HG02571 (cell line): ENCODE measurements around the gene RGSL1.
A peak's percentile ranks its signal among the peaks of the same experiment; 100 is the strongest.

ENCODE experiments used
- ATAC-seq: cut with Tn5 transposase; IDR thresholded peaks from one replicate; pipeline ENCODE4 v1.9.1; 2021; ENCODE audit warnings: mild to moderate bottlenecking, moderate library complexity; ENCODE audit not compliant: unreplicated experiment

The RGSL1 gene

DNA sequence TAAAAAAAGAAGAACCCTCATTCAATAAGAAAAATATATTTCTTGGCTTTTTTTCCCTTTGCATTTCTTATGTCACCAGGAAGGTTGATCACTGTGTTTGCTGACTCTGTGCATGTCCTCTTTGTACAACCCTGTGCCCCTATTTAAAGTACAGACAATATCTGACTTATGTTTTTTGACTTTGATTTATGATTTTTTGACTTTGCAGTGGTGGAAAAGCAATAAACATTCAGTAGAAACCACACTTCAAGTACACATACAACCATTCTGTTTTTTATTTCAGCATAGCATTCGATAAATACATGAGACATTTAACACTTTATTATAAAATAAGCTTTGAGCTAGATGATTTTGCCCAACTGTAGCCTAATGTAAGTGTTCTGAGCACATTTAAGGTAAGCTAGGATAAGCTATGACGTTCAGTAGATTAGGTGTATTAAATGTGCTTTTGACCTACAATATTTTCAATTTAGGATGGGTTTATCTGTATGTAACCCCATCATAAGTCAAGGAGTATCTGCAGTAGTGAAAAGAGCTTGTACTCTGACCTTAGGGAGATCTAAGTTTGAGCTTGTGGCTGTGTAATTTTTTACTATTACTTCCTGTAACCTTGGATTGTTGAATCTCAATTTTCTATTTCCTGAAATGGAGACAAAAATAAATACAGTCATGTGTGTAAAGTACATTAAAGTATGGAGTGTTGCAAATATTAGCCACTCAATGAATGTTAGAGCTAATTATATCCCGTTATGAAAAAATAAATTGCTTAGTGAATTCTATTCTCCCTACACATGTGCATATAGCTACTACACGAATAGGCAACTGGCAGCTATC lies 137.9 kb downstream of the RGSL1 start:
- ATAC-seq = no peak

DNA sequence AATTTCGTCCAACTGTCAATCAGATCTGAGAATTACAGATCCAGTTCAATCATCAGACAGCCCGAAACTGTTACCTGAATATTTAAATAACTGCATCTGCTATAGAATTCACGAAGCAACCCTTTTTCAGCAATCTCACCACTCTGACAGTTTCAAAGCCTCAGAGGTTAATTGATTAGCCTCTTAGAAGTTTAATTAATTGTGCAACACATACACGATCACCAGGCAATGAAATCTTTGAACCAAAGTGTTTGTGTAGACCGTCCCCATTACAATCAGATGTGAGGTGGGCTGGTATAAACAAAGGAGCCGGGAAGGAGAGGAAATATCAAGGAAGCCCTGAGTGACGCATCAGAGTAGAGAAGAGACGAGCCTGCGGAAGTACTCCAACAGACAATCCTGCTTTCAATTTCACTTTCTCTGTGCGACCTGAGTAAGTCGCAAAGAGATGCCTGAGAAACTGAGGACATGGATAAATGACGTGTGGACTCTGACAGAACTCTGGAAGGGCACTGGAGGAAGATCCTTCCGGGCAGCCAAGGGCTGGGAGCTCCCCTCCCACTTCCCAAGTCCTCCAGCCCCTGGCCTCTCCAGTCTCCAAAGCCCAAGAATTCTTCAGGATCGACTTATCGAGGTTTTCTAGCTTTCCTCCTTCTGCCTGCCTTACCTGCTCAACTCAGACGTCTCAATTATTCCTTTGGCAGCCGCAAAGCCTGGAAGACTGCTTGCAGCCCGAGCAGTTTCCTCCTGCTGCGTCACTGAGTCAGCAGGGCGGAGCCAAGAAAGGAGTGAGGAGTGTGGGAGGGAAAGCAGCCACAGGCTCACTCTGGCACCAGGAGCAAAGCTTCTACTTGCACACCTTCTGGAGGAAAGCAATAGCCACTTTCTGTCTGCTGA lies 138.8 kb downstream of the RGSL1 start, which contains the start of gene RNASEL:
RNASEL (minus strand) TSS at position 757 of the 897 bp plus-strand sequence. CDS start 2,450 bp downstream, outside the sequence.
- peak; percentile 84 for ATAC-seq

DNA sequence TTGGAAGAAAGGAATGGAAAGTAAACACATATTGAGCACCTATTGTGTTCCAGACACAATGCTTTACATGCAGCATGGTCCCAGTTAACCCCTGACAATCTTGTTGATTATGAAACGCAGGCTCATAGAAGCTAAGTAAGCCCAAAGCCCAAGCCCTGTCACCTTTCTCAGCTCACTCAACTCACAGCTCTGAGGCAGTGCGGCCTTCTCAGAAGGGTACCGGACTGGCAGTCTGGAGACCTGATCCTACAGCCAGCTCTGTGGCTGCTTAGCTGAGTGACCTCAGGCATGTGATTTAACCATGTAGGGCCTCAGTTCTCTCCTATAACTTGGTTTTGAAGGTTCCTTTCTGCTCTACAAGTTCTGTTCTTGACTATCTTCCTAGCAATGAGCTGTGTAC lies 139.6 kb downstream of the RGSL1 start:
- no peak for ATAC-seq

DNA sequence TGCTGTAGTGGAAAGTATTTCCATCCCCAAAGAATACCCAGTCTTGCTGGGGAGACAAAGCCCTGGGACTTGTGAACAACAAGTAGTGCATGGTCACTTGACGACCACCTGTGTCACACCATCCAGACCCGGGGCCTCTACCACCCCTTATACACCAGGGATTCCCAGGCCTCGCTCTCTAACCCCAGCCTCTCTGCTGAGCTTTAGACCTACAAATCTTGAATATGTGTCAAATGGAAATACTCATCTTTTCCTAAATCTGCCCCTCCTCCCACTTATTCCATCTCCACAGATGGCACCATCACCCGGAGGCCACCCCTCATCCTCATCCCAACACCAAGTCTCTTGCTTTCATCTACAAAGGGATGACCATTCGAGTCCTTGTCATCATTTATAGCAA lies 140.0 kb downstream of the RGSL1 start:
- ATAC-seq = no peak

DNA sequence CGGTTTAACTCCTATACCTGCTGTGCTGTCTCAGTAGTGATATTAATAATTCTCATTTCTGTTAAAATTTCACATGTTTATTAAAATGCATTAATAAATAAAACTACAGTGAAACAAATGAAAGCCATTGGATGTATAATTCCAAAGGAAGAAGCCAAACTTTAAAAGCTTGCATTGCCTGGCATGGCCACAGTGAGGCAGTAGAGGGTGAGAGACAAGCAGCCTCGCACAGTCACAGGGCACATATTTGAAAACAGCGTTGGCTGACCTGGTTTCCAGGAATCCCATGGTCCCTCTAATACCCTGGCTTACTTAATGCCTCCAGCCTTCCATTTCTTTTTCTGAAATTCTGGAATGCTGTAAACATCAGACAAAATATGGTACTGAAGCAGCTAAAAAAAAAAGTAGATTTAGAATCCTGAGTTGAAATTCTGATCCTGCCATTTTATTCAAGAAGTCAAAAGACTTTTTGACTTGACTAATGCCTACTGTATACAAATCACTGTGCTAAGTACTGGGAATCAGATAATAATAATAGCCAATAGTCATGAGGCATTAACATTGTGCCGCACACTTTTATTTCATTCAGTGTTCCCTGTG lies 145.8 kb downstream of the RGSL1 start:
- no peak for ATAC-seq

DNA sequence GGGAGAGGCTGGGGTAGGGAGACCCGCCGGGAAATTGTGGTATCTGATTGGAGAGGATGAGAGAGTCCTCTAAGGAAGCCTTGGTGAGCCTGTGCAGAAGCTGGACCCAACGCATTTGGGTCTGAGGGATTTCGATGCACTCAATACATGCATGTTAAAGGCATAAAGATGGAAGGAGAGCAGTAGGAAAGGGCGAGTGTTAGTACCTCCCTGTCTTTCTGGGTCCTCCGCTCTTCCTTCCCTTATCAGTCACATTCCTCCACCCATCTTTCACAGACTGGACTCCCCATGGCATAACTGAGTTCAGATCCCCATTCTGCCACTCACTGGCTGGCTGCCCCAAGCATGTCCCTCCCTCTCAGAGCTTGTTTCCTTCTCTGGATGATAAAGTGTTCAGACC lies 147.0 kb downstream of the RGSL1 start:
- ATAC-seq = no peak

DNA sequence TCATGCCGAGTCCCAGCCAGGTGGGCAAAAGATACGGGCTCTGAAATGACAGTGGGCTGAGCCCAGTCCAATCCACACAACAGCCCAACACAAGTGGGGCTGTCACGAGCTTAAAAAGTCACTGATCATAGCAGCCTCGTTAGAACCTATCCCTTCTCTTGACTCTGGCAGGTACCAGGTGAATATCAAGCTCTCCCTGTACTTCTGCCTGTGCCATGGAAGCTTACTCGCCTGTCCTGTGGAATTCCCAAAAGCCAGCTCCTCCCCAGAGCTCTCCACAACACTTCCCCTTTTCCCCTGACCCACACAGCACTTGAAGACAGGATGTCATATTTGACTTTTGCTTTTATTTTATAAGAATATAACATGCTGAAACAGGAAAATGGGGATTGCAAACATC lies 148.3 kb downstream of the RGSL1 start:
- no peak for ATAC-seq

DNA sequence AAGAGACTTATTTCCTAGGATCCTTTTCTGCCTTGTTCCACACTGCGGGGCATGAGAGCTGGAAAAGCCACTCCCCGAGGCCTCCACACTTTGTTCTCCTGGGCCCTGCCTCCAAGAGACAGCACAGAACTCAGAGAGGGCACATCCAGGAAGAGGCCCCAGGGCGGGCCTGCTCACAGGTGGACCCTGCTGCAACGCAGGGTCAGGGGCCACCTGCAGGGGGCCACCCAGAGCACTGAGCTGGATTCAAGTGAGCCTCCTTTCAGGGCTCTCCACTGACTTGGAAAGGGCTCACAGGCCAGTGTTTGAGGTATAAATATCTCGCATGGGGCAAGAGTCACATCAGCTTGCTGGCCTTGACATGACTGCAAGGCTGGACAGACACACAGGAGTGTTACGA lies 149.4 kb downstream of the RGSL1 start:
- ATAC-seq = no peak

DNA sequence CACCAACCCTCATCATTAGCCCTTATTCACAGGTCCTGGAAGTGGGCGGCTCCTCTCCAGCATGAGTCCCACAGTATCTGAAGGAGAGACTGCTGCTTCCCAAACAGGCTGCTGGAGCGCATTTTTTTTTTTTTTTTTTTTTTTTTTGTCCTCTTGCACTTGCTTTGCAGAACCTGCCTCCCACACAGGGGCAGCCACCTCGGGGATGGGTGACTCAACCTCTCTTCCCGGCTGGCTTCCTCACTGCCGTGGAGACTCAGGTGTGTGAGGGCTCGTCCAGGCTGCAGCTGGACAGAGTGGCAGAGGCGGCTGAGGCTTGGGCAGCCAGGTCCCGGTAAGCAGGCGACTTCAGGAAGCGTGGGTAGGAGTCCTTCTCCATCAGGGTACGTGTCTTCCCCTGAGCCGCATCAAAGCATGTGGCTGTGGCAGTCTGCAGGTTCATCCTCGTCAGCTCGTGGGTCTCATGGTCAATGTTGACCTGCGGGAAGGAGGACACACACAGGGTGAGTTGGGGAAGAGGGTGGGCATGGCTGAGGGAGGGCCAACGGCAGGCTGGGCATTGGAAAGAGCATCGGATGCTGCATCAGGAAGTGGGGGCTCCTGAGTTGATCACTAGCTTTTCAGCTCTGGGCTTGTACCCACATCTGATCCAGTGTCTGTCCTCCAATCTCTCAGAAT lies 150.2 kb downstream of the RGSL1 start:
- no peak for ATAC-seq

DNA sequence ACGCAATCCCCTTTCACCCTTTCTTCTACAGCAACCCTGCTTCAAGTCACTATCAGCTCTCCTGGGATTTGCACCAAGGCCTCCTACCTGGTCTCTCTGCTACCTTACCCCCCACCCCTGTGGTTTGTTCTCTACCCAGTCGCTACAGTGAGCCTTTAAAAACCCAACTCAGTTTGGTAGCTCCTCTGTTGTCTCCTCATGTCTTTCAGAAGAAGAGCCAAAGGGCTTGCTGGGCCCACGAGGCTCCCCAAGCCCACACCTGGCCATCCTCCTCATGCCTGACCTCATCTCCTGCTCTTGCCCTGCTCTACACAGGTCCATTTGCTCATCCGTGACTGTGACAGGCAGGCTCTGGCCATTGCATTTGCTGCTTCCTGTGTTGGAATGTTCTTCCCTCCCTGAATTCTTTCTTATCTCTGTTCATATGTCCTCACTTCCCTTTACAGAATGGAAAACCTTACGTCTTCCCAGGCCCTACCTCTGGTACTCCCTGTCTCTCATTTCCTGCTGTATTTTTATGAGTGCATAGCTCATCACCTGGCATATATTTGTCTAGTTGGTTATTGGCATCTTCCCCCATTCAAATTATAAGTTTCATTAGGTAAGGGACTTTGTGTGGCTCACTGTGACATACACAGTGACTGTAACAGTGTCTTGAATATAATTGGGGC lies 150.9 kb downstream of the RGSL1 start:
- ATAC-seq = no peak

DNA sequence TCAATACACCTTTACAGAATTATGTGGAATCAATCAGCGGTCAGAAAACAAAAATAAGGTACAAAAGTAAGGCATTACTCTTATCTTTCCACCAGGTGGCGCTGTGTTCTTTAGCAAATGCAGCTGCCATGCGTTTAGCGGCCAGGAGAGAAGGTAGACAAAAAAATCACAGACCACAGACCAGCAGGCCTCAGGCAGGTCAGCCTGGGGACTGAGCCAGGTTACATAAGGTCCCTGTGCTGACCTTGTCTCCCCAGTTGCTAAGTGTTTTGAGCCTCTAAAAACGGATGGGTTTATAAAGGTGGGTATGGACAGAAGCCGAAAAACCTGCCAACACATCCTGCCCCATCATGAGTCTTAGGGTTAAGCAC lies 151.5 kb downstream of the RGSL1 start:
- no peak for ATAC-seq

DNA sequence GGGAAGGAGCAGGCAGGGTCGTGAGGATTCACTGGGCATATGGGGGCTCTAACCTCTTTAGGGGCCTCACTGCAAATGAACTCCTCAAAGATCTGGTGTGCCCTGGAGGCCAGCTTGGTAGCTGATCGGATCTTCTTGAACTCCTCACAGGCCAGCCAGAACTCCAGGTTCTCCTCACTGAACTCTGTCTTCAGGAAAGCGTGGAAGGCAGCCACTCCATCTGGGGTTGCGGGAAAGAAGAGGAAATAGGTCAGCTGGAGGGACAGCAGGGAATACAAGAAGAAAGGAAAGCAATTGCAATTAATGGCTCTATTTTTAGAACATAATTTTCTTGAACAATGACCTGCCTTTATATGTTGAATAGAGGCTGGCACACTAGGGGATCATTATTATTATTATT lies 152.0 kb downstream of the RGSL1 start:
- no peak for ATAC-seq

DNA sequence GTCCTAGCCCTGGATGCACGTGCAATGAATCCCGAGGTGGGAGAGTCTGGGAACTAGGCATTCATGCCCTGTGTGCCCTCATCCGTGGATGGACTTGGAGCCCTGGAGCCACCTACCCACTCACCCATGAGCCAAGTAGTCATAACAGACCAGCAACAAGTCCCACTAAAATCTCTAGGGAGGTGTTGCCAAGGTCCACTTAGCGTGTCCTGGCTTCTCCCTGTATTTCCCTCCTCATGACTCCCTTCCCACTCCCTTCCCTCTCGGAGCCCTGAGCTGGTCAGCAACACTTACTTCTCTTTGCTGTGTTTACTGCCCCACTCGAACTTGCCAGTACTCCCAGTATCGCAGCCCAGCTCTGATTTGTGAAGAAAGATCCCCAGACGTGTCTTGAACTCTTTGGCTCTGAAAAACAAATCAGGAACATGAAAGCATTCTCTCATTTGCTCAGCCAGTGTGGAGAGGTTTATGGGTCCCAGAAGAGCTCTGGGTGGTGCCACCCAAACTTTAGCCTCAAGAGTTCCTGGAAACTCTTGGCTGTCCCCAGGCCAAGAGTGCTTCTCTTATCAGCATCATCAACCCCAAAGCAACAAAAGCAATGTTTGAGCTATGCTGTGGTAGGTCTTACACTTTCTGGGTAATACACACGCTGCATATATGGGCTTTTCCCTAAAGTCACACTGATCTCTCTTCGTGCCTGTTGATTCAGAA lies 153.1 kb downstream of the RGSL1 start:
- ATAC-seq = no peak

DNA sequence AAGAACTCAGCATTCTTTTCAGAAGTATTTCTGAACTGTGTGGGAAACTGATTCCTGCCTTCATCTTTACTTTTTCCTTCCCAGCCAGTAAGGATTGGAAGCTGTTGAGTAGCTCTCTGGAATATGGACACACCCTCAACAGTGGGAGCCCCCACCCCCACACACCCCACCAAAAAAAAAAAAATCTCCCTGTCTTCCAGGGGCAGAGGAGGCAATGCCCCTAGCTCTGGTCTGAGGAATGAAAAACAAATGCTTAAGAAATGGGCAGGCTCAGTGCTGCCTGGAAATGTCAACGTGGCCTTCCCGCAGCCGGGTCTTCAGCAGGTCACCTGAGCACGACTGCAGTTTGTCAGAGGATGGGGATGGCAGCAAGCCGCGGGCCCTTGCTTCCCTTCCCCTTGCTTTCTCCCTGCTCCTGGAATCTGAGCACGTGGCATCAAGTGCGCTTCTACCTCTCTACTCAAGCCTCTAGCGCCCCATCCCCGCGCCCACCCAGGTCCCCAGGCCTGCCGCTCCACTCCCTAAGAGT lies 153.8 kb downstream of the RGSL1 start:
- ATAC-seq = peak; percentile 4

DNA sequence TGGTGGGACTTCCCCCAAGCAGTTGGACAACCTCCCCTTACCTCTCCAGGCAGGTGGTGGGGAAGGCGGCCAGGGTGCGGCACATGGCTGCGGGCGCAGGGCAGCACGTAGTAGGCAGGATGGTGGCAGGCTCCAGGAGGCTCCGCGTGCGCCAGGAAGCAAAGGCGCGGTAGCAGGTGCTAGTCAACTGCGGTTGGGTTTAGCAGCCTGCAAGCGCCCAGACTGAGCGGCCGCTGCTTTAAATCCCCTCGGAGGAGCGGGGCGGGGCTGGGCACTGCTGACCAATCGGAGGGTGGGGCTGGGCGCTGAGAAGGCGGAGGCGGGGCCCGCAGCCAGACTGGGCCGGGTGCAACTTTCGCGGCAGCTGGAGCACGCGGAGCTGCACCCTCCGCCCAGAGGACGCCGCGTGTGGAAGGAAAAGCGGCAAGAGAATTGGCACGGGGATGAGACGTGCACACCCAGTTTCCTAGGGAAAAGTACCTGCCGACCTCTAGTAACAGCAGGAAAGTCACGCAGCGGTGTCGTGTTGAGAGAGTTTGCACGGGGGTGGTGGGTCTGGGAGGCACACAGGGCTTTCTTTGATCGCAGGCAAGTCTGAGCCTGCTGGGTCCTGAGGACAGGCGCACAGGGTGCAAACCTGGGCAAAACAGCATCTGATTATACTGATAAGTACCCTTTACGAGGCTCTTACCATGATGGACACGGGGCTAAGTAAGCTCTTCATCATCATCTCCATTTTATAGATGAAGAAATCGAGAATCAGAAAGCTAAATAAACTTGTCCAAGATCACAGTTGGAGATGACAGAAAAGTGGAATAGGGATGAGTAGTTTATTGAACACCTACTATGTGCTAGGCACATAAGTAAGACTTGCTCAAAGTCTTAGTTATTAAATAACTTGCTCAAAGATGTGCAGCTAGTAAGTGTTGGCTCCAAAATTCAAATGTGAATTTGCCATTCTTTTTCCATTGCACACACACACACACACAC lies 154.5 kb downstream of the RGSL1 start, which contains the start of gene RGS16:
RGS16 (minus strand) TSS at position 215 of the 990 bp plus-strand sequence; CDS start at position 85, 130 bp downstream.
- peak; percentile 83 for ATAC-seq

DNA sequence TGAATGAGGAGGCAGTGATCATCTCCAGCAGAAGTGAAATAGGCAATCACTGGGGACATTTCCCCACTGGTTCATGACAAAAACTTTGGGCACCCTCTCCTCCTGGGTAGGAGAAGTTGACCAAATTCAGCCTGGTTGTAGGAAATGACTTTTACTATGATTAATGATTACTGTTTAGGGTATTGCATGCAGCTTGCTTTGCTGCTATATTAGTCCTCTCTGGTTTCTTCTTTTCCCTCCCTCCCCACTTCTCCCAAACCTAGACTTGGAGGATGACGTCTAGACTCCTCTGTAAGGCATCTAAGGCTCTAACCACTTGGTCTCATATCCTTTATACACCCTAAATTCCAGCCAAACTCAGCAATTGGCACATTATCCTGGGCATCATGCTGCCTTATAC lies 157.6 kb downstream of the RGSL1 start:
- ATAC-seq = no peak

DNA sequence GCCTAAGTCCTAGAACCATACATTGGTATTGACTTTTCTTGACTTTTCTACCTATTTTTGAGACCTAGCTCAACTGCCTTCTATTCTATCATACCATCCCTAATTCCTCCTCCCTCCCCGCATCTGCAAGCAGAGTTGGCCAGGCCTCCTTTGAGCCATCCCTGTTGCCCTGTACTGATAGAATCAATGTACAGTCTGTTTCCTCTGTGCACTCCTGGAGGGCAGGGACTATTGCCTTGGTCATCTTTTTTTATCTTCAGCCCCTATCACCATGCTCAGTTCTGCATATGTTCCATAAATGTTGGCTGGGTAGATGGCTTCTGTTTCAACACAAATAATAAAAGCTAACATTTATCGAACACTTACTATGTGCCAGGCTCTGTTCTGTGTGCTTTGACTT lies 158.3 kb downstream of the RGSL1 start:
- no peak for ATAC-seq
